IPS-11a (cell line): ENCODE data around the gene ASTN2.

Experiments used
- H3K4me3 ChIP-seq: one replicate; pipeline ENCODE4 v1.5.1; 2013; ENCODE audit warnings: low read depth, low read length, control low read depth

ASTN2 gene

GRCh38 chr9:116379821-116380220 lies 1035.0 kb downstream of the ASTN2 start:
- no peak overlapping the region for H3K4me3 ChIP-seq

GRCh38 chr9:116378873-116379272 lies 1036.0 kb downstream of the ASTN2 start:
- H3K4me3 ChIP-seq: no peak overlapping the region

- H3K4me3 ChIP-seq: no peak overlapping the region
Measured at GRCh38 chr9:116377179-116377798, 1037.6 kb downstream of the ASTN2 start.
